HTERT RPE-1 (cell line): ENCODE measurements around the gene TTC12.

ENCODE experiments used
- in situ Hi-C: fragments of 300-500 bp; cut with MboI; formaldehyde crosslinking; loops from 4 replicates; pipeline ENCODE4 v1.14.3; 2020; ENCODE audit warnings: low sequenced_read_pairs

Gene TTC12

DNA sequence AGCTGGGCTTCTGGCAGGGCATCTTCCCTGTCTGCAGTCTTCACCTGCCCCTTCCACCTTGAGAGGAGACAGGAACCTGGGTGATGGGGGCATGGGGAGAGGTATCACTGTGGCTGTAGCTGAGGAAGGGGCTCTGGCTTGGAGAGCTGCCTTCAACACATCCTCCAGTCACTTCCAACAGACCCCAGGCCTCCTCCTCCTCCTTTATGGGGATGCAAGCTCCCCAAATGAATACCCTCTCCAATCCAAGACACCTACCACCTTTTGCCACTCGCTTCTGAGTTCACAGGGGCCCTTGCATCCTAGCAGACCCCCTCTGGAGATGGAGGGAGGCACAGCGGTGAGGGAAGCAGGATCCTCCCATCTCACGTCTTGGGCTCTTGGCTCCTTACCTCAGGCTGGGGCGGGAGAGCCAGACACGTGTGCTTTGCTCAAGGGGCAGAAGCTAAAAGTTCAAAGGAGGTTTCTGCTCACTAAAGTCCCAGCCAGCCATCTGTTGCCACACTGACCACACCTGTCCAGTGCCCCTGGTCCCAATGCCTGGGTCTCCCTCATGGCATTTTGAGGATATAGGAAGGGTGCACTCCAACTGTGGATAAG, 86.3 kb downstream of the TTC12 start:
- in situ Hi-C loops, result no loop called here

GRCh38 chr11:113401718-113402117, 87.3 kb downstream of the TTC12 start:
- in situ Hi-C loops, result no loop called here

- in situ Hi-C loops, result no loop called here
Observed at GRCh38 chr11:113404859-113405430, 90.6 kb downstream of the TTC12 start.

DNA sequence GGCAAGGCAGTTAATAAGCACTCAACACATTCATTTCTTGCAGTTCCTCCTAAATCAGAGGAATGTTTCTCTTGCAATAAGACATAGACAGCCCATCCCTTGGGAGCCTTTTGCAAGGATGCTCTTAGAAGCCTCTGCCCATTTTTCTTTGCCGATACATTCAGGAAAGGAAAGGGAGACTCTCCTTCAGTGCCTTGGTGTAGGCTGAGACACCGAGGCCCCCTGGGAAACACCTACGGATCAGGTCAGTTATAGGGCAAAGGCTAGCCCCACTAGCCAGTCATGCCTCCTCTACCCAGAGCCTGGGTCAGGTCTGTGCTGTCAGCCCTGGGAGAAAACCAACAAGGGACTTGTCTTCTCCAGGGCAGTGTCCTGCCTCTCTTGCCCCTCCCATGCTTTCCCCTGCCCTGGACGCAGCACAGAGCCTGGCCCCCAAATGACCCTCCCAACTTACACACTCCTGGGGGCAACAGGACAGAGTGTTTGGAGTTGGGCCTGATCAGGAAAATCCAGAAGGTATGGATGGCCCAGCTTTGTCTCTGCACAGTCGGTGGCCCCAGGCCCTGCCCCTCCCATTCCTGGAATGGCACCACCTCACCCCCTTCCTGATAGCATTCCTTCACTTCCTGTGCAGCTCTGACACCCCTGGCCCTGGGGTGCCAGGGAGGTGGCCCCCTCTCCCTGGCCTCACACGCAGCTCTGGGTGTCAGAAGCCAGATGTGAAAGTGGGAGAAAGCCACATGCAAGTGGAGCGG, 91.5 kb downstream of the TTC12 start:
- in situ Hi-C loops, result no loop called here

GRCh38 chr11:113407163-113407562, 92.8 kb downstream of the TTC12 start:
- in situ Hi-C loops, result no loop called here

DNA sequence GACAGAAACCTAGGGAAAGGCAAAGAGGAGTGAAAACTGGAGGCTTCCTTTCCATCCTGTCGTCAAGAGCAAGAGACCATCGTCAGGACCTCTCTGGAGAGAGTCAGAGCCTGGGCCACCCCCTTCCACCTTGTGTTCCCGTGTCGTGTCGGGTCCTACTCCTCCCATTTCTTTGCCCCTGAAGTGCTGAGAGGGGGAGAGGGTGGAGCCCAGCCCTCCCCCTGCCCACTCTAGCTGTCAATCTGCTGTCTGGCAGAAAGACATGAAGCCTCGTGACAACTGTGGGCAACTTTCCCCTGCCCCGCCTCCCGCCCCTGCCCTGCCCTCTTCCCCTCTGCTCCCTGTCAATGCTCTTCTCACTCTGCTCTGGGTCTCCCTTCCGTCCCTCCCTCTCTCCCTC, 93.8 kb downstream of the TTC12 start:
- in situ Hi-C loops, result no loop called here

DNA sequence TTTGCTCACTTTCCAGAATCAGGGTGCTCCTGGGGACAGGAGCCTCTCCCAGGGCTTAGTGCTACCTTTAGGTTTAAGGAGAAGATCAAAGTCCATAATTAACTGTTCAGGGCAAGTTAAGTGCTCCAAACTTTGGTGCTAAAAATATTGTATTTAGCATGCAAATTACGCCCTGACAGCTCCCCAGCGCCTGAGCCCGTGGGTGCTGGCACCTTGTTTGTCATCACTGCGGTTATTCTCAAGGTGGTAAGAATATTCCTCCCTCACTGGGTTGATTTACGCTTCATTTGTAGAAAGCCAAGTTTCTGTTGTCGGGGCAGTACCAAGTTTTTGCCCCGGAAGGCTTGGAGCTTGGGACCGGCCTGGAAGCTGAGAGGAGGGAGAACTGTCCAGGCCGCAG, 94.5 kb downstream of the TTC12 start:
- in situ Hi-C loops, result no loop called here

DNA sequence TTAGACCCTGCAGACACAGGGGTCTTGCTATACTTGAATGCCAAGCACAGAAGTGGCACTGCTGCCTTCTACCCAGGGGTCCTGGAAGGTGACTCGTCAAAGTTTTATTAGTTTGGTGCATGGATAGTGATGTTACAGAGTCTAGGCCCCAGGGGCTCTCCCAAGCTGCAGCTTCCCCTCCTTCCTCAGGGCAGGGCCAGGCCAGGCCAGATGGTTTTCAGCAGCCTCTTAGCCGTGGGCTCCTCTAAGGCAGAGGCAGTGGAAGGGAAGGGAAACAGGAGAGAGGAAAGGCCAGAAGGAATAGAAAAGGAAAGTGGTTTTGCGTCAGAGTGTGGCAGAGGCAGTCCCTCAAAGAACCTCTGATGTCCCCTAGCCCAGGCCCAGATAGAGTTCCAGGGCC, 95.1 kb downstream of the TTC12 start:
- in situ Hi-C loops, result no loop called here

DNA sequence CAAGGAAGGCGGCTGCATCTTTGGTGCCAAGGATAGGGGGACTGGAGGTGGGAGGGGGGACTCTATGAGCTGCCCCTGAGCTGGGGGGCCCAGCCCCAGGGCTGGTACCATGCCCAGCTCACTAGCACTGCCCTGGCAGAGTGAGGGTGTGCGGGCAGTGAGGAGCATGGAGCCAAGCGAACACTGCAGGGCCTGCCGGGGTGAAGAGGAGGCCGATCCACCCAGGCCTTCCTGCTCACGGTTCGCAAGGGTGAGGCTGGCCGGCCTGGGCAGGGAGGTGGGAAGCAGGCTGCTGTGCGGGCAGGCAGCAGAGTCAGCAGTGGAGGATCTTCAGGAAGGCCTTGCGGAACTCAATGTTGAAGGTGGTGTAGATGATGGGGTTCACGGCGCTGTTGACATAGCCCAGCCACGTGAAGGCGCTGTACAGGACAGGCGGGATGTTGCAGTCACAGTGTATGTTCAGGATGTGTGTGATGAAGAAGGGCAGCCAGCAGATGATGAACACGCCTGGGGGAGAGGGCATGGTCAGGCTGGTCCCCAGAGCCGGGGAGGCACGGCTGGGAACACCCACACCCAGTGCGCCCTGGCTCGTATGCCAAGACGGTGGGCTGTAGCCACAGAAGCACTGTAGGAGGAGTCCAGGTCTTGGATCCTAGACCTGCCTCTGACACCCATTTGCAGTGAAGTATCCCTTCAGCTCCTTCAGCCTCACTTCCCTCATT, 96.2 kb downstream of the TTC12 start:
- in situ Hi-C loops, result no loop called here

GRCh38 chr11:113411536-113411935, 97.2 kb downstream of the TTC12 start:
- in situ Hi-C loops, result no loop called here

- in situ Hi-C loops, result no loop called here
Observed at GRCh38 chr11:113412675-113413074, 98.3 kb downstream of the TTC12 start.

DNA sequence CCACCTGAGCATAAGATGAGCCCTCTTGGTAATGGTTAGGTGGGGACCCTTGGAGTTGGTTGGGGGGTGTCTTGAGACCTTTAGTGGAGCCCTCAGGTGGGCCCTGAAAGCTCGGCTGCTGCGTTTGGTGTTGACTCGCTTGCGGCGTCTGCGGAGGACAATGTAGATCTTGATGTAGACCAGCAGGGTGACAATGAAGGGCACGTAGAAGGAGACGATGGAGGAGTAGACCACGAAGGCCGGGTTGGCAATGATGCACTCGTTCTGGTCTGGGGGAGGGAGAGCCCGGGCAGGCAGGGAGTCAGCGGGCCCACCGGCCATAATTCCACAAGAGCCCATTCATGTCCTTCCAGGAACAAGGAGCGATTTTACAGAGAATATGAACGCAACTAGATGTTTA, 101.0 kb downstream of the TTC12 start:
- in situ Hi-C loops, result no loop called here
